HG03521 (cell line): ENCODE data around the gene CEP83.
A peak's percentile ranks its signal among the peaks of the same experiment; 100 is the strongest.

Experiments
- ATAC-seq: cut with Tn5 transposase; IDR thresholded peaks from one replicate; pipeline ENCODE4 v1.9.1; 2021; ENCODE audit warnings: mild to moderate bottlenecking, moderate library complexity; ENCODE audit not compliant: unreplicated experiment

Gene CEP83

DNA sequence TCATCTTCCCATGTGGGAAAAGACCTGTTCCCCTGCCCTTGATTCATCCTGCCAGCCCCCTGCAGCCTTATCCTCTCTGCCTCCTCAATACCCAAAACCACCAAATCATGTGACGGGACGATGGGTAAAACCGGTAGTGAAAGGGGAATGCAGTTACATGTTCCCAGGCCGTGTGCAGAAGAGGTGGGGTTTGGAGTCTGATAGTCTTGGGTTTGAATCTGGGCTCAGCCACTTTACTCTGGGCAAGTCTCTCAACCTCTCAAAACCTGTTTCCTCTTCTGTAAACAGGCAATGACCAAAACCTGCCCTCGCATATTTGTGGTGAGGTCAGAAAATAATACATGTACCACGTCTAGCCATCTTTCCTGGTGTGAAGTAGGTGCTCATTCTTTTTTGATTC, 188.3 kb downstream of the CEP83 start:
- ATAC-seq: no peak

DNA sequence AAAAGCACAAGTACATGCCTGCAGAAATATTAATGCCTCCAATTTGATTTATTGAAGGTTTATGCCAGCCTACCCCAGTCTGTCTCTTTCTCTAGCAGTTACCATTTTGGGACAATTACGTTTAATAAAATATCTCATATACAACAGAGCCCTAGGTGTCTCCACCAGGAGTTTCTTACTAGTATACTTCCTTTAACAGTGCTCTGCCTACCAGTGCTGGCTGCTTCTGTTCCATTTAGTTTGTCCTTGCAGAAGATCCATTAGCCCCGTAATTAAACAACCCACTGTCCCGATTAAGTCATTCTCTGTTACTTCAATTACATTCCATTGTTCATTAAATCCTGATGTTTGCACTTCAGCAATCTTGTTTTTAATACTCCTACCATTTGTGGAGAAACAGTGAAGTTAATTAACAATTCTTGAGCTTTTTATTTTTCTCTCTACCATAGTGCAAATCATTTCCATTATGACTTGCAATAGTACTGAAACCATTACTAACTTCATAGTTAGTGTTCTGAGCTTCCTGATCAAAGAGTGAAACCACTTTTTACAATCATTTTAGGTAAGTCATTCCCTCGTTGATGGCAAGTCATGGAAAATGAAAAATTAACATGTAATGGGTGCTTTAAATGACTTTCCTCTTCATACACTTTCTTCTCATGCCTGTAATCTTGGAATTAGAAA, 190.2 kb downstream of the CEP83 start:
- ATAC-seq: no peak

DNA sequence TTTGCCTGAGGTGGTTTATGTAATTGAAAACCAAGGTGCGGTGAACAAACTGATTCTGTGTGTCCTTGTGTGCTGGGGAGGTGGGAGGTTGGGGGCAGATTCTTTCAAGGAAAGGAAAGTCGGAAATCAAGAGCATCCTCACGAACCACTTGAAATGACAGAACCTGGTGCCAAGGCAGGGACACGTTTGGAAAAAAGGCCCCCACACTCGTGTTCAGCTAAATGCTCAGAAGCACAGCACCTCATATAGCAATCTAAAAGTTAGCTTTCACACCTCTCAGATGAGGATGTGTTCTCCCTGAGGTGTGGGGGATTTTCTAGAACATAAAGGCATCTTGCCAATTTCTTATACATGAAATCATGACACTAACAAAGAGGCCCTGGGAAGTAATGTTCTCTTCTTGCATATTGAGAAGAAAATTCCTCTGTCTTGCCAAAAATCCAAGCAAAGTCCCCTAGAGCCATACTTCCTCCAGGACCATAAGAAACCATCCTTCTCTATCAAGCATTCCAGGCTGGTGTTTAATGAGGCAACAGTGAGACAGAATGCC, 191.7 kb downstream of the CEP83 start:
- no peak for ATAC-seq

DNA sequence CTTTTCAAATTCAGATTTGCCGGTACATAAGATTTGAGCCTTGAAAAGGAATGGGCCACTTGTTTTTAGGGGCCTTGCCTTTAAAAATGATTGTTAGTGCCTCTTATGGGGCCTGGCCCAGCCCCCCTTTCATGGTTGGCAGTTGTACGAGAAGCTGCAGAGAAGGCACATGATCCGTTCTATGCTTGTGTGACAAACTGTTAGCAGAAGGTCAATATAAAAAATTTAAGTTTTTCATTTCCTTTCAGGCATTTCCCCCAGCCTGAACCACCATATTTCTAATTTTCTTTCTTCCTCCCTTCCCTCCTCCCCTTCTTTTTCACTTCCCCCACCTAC, 192.2 kb downstream of the CEP83 start:
- no peak for ATAC-seq

DNA sequence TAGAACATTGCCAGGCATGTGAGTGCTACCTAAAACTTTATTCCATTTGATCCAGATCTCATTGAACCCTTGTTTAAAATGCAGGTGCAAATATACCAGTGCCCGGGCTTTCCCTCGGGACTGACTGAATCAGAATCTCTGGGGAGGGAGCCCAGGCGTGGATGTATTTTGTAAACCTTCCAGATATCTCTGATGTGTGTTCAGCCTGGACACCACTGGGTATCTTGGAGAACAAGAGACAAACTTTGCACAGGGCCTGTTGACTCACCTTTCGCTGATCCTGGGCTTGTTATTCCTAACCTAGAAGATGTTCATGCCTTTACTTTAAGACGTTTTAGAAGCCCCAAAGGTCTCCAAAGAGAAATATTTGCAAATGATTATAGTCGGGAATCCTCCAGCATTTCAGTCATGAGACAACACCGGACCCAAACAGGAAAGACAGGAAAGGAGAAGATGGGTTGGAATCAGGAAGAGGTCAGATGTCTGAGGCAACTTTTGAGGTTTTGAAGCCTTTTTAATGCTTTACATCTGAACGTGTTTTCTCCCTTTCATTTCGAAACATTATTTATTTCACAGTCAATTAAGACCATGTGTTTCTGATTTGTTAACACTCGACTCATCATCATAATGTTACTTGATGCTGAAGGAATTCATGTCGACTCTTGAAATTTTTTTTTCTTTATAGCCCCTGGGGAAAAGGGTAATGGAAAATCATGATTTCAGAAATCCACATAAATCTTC, 192.7 kb downstream of the CEP83 start:
- no peak for ATAC-seq

DNA sequence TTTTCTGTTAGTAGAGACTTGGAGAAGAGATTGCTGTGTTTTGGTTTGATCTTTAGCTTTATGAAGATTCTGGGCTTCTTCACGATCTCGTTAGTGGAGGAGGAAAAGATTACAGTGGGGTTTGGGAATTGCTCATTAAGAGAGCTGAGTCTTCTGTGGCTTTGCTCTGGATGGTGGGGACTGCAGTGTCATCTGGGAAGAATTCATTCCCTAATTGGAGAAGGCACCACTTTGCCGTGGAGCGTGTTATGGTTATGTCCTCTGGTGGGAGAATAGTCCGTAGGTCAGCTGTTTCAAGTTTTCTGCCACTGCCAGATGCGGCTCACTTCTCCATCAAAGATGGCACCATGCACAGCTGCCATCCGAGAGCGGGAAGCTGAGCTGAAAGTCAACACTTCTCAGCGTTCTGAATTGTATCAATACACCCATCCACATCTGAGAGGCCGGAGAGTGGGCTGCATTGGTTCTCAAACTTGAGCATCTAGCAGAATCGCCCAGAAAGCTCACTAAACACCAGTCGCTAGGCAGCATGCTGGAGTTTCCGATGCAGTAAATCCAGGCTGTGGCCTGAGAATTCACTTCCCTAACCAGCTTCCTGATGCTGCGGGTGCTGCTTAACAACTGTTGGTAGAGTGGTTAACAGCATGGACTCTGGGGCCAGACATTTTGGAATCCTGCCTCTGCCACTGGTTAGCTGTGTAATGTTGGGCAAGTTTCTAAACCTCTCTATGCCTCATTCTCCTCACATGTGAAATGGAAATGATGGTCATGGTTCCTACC, 193.5 kb downstream of the CEP83 start:
- no peak for ATAC-seq

DNA sequence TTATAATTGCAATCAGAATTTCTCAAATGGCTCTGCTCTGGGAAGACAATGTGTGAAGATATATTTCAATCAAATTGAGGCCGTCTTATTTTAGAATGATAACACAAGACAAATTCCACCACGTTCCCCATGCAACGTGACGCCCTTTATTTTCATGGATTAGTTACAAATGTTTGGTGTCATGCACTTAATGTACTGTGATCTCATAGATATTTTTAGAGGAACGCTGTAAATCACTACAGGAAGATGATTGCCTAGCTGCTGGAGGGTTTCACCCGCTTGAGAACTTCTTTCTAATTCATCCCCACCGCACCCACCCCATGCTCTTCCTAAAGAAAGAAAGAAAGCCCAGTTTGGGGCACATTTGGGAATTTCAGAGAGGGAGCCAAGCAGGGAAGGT, 194.1 kb downstream of the CEP83 start:
- ATAC-seq: no peak

DNA sequence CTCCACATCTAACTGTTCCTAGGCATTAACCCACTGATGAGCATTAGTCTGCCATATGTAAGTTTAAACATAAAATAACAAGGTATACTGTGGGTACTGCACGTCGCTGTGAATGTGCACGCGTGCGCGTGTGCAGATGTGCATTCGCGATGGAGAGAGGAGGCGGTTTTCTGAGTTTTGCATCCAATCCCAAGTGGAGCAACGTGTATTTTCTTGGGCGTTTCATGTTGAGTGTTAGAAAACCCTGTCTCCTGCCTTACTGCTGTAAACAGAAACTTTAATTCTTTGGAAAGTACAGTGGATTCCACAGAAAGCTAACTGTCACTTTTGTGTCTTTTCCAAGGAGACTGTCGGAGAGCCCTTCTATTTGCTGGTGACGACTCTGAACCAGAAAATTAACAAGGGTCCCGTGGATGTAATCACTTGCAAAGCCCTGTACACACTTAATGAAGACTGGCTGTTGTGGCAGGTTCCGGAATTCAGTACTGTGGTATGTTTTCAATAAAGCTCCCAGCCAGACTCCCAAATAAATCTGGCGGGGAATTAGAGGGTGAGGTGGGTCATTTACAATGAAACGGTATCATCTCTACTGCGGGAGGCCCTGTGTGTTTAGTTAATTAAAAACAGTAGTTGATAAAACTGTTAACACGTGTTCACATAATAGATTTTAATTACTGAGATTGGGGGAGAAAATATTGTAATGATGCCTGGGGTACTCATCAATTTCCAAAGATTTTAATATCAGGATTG, 194.8 kb downstream of the CEP83 start:
- no peak for ATAC-seq

DNA sequence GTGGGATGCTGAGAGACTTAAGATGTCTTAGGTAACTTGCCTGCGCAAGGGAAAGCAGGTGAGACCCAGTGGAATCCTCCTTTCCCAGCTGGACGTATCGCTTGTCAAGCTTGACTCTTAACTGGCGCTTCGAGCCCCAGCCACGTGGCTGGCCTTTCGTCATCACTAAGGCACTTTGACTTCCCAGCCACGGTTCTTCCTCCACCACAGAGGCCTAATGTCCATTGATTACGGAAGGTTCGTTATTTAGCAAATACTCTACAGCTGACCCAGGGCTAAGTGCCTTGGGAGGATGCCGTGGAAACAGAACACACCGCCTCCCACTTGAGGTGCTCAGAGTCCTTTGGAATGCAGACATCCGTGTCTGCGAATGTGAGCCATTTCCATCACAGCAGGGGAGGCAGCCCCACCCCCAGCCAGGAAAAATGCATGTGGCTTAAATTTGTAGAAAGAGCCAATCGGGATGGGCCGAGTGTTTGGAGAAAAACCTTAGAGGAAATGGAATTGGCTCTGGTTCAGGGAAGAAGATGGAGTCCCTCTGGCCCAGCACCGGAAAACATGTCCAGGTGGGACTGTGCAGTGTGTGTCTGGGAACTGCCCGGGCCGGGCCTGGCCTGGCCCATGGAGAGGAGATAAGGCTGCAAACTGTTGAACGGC, 195.6 kb downstream of the CEP83 start:
- no peak for ATAC-seq

DNA sequence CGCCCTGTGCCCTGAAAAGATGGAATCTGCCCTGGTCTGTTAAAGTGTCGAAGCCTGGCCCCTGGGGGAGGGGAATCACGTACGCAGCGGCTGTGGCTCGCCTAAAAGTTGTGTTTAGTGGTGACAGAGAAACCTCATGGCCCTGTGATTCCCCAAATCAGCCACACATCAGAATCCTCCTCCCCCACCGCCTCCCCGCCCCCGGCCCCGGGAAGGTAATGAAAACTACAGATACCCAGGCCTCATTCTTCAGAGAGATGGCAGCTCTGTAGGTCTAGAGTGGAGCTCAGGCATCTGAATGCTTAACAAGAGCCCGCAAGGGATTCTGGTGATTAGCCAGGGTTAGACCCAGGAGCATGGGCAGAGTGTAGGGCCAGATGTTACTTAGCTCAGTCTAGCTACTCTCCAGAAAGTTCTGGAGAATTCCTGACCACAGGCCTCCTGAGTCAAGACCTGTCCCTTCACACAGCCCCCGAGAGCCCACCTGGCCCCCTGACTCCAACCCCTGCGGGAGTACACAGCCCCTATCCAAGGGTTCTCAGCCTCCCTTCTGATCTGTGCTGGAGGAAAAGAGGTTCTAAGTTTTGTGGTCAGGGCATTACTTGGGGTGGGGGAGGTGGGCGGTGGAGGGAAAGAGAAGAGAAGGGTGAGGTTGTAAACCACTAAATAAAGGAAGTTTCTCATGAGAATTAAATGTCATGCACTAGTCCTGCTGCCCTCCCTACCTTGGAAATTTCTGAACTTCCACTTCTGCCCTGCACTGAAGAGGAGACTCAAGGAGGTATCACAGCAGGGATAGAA, 196.5 kb downstream of the CEP83 start:
- ATAC-seq: peak; percentile 18

DNA sequence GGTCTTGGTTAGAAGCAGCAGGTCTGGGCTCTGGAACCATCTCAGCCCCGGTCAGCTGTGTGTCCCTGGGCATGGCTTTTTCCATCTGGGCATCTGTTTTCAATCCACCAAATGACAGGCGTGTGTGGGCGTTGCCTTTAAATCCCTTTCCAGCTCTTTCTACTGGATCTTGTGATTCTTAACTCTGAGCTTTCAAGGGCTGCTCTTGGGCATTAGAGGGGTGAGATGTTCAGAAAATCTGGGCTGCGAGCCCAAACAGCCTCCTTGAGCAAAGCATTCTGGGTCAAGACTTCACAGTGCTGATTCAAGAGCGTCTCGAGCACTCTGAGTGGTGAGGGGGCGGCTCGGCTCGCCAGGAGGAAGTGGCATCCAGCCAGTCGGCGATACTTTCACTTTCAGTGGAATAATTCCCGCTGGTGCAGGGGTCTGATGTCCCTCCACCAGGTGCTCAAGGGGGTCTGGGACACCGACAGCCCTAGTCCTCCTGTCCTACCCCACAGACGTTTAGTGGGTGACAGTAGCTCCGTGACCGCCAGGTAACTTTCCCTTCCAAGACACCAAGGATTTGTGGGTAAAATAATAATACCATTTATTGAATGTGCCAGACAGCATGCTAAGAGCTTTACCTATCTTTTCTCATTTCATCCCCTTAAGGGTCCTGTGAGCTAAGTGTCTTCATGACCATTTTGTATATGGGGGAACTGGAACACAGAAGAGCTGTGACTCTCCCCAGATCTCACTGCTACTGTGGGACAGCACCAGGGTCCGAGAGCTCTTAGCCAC, 197.2 kb downstream of the CEP83 start:
- peak; percentile 40 for ATAC-seq

DNA sequence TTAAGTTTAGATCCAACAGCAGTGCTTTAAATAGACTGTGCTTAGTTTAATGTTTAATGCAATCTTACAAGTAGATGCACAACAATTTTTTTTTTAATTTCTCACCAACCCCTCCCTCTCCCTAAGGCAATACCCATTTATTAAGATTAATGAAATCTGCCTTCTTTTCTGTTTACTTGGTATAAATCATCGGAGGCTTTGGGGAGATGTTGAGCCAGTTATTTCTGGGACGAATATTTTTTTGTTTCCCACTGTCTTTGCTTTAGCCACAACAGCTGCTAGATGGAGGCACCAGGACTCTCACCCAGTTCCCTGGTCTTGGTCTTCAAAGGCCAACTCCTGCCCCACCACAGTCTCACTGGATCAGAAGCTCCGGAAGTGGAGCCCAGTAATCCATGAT, 197.9 kb downstream of the CEP83 start:
- ATAC-seq: no peak

DNA sequence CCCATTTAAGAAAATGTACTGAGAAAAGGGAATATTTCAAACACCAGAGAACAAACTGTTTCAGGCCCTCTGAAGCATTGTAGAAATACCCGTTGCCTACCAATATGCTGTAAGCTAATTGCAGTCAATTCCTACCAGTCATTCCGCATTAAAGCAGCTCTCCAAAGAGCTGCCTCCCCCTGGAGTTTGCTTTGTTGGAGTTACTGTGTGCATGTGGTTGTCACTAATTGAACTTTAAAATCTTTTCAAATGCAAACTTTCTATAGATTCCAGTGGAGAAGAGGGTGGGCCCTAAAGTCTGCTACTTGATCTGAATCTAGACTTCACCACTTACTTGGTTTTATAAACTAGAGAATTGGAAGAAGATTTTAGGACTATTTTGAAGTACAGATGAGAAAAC, 198.5 kb downstream of the CEP83 start:
- no peak for ATAC-seq

DNA sequence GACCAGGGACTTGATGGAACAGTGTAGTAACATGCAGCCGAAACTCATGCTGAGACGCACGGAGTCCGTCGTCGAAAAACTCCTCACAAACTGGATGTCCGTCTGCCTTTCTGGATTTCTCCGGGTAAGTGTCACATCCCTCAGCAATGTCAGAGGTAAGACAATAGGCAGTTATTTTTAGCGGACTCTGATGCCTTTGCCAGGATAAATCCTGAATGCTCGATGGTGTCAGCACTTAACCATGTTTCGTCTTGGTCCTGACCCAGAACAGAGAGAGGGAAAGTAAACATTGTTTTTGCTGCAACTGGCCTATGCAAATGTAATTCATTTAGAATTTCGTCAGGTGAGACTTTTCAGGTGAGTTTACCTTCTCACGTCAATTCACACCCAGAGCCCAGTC, 198.9 kb downstream of the CEP83 start:
- ATAC-seq: no peak

DNA sequence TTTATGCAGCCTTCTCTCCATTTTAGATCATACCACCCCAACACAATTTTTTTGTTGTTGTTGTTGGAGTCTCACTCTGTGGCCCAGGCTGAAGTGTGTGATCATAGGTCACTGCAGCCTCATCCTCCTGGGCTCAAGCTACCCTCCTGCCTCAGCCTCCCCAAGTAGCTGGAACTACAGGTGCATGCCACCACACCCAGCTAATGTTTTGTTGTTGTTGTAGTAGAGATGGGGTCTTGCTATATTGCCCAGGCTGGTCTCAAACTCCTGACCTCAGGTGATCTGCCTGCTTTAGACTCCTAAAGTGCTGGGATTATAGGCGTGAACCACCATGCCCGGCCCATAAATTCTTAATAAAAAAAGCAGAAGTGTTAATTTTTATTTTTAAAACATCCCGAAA, 199.7 kb downstream of the CEP83 start:
- ATAC-seq: no peak

DNA sequence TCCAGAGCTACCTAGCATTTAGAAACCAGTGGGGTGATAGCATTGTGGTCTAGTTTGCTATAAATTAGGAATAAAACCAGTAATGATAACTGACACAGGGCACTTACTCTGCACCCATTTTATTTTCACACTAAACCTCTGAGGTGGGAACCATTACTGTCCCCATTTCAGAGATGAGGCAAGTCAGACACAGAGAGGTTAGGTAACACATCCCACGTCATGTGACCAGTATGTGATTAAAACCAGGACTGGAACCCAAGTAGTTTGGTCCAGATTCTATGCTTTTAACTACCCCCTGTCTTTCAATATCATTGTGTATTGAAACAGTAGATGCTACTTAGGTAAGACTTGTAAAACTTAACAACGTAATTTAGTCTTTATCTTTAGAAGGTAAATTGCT, 201.1 kb downstream of the CEP83 start:
- ATAC-seq: peak; percentile 58
